DMS114 treated with DMSO at 0.1 percent for 48 hours (cell line): Measurements from ENCODE around the gene ABI2.
"Not testable (repeated sequence)": the region's sequence is repeated elsewhere in the genome, so short reads cannot be mapped to it uniquely, and the experiment has no call there.

Experiments used
- DNase-seq: peaks from one replicate; lab custom pipeline; 2025; ENCODE audit not compliant: unreplicated experiment; lab: John Stamatoyannopoulos, UW

ABI2 gene

DNA sequence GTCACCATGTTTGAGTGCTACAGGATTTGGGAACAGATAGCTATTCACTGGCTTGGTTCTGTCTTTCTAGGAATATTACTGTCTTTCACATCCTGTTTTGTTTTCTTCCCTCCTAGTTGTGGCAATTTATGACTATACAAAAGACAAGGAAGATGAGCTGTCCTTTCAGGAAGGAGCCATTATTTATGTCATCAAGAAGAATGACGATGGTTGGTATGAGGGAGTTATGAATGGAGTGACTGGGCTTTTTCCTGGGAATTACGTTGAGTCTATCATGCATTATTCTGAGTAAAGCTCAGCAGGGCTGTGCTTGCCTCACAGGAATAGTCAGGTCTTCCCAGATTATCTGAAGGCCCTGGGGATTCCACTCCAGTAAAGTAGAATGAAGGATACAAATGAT lies 98.9 kb downstream of the ABI2 start:
- DNase-seq = no peak

- not testable (repeated sequence) for DNase-seq
Measured at GRCh38 chr2:203429643-203430042, 101.4 kb downstream of the ABI2 start.

DNA sequence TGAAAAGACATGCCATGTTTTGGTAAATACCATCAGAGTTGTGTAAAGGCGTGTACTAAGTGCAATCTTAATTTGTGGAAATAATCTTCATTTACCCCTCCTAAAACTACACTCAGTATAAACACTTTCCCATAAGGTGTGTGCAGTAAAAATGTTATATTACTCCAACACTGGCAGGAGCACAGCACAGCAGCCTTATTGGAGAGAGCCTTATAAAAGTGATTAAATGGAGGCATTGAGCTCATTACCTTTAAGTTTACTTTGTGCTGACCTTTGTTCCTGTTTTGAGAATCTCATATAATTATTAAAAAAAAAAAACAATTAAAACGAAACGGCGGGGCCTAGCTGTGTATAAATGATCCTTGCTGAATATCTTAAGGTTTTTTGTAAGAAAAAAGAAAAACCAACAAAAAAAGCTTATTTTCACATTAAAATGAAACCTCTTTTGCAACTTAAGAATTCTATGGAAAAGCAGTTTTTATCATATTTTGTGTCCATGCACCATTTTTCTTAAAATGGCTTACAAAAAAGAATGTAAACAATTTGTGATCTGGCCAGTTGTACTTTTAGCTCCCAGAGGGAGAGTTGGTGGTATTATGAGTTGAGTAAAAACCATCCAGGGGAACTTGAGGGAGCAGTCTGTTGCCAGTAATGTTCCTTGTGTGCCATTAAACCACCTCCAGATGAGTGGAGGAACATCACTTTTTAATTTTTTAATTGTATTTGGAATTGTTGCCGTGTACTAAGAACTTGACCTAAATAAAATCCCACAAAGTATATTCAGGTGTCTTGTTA lies 103.4 kb downstream of the ABI2 start:
- DNase-seq = no peak

DNA sequence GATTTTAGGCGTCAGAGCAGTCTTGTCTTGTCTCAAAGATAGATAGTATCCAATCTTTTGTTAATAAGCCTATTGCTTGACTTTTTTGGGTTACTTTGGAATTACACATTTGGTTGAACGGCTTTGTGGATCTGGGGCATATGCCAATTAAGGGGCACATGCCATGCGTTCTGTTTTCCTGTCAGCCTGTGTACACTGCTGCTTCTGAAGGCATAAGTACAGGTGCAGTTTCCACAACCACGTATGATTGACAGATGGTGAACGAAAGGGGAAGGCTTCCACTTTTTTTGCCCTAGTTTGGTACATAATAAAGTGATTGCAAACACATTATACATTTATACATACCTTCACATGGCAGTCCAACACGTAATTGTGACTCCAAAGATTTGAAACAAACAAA lies 104.6 kb downstream of the ABI2 start:
- DNase-seq = no peak

DNA sequence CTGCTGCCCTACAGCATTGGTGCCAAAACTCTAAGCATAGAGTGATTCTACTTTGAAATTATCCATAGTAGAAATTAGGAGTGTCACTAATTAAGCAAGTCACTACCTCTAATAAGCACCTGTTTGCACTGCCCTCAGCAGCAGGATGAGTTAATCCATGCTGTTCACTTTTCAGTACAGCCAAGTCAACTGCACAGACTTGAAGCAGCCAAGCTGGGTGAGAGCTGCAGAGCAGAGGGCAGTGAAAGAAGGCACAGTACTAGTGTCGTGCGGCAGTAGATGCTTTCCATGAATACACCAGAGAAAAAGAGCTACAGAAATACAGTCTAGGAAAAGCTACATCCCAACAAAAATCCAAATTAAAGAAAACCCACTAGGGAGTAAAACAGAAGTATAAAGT lies 108.3 kb downstream of the ABI2 start:
- DNase-seq = no peak

- no peak for DNase-seq
Measured at GRCh38 chr2:203437511-203437910, 109.3 kb downstream of the ABI2 start.

- no peak for DNase-seq
Measured at GRCh38 chr2:203438528-203438927, 110.3 kb downstream of the ABI2 start.

- no peak for DNase-seq
Measured at GRCh38 chr2:203440671-203441070, 112.5 kb downstream of the ABI2 start.

DNA sequence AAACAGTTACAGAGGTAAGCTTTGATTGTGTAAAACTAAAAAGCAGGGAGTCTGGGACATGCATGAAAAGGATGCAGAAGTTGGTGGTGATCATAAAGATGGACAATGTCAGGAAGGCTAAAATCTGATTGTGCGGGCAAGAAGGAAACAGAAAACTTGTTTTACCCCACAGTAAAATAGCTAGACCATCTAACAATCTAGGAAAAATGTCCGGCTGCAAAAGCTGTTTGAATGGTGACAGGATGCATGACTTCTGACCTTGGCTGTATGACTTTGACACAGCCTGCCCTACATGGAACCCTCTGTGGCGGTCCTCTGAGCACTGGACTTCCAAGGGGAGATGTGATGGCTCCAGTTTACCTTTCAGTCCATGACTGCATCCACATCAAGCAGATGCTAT lies 113.3 kb downstream of the ABI2 start:
- DNase-seq = no peak

DNA sequence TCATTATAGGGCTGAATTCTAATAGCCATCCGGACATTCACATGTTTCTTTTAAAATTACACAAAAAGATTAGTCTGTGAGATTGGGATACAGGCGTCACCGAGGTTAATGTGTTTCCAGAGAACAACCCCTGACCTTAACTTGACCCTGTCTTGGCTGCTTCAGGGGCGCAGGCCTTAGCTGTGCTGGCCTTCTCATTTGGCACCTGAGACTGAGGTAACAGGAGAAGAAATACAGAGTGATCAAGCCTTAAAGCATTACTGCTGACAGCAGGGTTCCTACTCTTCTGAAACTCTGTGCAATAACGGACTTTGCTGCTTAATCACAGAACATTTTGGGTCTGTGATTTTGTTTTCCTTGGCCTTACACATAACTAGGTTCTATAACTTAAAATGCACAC lies 114.3 kb downstream of the ABI2 start:
- no peak for DNase-seq

DNA sequence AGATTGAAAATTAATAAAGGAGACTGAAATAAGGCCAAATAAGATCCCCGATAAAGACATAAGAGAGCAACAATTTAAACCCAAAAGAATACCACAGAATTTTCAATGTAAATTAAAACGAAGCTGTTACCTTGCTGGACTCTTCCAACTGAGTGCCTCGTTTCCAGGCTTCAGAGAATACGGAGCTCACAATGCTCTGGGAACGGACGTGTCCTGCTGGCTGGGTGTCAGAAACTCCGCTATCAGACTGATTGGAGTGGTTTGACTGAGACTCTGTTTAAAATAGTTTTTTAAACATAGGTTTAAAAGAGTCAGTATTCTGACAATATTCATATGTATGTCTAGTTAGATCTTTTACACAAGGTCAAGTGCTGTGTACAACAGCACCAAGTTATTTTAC lies 116.5 kb downstream of the ABI2 start:
- no peak for DNase-seq

- DNase-seq = no peak
Measured at GRCh38 chr2:203446071-203446481, 117.9 kb downstream of the ABI2 start.

GRCh38 chr2:203446780-203447179 lies 118.6 kb downstream of the ABI2 start:
- no peak for DNase-seq

GRCh38 chr2:203450561-203450960 lies 122.4 kb downstream of the ABI2 start:
- no peak for DNase-seq

GRCh38 chr2:203451011-203451410 lies 122.8 kb downstream of the ABI2 start:
- no peak for DNase-seq

GRCh38 chr2:203451689-203452088 lies 123.5 kb downstream of the ABI2 start:
- no peak for DNase-seq

GRCh38 chr2:203453858-203454451 lies 125.8 kb downstream of the ABI2 start:
- peak; percentile 65 for DNase-seq

- no peak for DNase-seq
Measured at GRCh38 chr2:203455209-203455608, 127.0 kb downstream of the ABI2 start.

DNA sequence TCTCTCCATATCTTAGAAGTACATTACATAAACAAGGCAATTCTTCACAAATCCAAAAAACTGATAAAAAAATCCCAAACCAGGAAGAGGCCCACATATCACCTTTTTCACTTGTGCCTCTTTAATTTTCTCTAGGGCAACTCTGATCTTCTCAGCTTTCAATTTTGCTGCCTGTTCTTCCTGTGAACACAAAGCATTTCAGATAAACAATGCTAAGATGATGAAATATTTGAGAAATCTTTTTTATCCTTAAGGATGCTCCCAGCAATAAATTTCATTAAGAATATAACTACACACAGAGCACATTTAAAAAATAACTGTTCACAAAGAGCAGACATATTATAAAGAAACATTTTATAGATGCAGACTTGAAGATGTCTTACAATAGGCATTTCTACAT lies 133.6 kb downstream of the ABI2 start:
- DNase-seq = no peak

- DNase-seq = no peak
Measured at GRCh38 chr2:203462308-203462707, 134.1 kb downstream of the ABI2 start.

- no peak for DNase-seq
Measured at GRCh38 chr2:203463266-203463678, 135.1 kb downstream of the ABI2 start.

DNA sequence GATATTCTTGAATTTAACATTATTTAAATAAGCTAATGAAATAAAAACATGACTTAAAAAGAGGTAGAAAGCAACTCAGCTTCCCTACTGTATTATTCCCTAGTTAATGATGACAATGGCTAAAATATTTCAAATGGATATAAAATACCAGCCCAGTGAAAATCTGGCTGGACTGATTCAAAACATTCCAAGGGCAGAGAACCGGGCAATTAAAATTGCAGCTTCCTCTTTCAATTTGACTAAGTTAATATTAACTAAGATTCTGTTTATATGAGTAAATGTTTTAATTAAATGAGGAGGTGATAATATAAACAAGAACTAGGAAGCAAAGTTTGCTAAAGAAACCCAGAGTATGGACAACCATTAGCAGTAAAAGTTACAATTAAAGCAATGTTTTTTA lies 141.4 kb downstream of the ABI2 start:
- no peak for DNase-seq

DNA sequence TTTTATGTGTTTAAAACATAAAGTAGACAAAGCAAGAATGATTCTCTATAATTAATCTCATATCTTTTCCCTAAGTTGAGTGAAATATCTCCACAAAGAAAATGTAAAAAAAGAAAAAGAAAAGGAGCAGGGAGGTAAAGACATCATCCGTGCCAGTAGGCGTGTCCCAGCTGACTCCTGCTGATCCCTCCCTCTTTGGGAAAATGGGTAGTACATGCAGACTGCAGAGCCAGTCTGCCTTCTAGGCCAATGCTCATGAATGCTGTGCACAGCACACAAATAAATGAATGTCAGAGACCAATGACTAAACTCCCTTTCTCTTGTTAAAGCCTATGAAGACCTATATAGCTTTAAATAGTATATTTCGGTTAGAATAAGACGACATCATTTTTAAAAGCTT lies 142.2 kb downstream of the ABI2 start:
- no peak for DNase-seq
